Measurements from ENCODE around the gene FLYWCH1. TPM values are rescaled to one million over a fixed set of nuclear protein-coding genes. Genes with fewer than 3 reads are reported as not detected.

Gene FLYWCH1
- total and polyA plus RNA-seq, 9 of the 15 experiments (the other 6 are each of a cell fraction or from before 2014, with no cell fraction given) = 0.18 to 33.6 (median 11.3) TPM

DNA sequence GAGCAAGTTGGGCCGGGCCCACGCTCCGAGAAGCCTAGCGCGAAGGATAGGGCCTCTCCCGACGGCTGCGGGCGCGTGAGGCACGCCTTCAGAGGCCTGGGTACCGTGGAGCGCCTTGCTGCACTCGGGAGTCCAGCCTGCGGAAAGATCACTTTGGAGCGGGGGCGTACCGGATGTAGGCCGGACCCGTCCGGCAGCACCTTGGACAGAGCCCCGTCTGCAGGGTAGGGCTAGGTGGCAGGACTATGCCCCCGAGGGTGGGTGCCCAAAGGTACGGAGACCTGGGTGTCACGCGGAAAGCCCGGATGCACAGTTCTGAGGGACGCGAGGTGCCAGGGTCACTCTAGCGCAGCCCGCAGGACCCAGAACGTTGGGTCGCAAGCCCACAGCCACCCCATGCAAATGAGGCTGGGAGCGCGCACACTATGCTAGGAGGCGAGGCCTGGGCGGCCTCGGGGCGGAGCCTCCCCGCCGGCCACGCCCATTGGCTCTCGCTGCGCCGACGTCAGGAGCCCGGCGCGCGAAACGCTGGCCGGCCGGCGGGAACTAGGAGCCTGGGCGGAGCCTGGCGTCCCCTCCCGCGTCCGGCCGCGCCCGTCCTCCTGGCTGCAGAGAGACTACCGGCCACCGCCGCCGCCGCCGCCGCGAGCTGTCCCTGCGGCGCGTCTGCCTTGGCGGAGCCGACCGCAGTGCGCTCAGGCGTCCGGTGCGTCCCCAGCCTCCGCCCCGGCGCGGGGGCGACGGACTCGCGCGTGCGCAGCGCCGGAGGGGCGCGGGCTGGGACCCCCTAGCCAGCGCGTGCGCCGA, 57.2 kb downstream of the FLYWCH1 start, which contains the start of gene PAQR4 (continued):
- TF ChIP-seq, protein P1, sequence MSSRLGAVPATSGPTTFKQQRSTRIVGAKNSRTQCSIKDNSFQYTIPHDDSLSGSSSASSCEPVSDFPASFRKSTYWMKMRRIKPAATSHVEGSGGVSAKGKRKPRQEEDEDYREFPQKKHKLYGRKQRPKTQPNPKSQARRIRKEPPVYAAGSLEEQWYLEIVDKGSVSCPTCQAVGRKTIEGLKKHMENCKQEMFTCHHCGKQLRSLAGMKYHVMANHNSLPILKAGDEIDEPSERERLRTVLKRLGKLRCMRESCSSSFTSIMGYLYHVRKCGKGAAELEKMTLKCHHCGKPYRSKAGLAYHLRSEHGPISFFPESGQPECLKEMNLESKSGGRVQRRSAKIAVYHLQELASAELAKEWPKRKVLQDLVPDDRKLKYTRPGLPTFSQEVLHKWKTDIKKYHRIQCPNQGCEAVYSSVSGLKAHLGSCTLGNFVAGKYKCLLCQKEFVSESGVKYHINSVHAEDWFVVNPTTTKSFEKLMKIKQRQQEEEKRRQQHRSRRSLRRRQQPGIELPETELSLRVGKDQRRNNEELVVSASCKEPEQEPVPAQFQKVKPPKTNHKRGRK (tag; IDR thresholded peaks at IDR 0.05) = no peak
- no peak for TF ChIP-seq ZZZ3 (IDR thresholded peaks at IDR 0.05)
- TF ChIP-seq, protein P2, sequence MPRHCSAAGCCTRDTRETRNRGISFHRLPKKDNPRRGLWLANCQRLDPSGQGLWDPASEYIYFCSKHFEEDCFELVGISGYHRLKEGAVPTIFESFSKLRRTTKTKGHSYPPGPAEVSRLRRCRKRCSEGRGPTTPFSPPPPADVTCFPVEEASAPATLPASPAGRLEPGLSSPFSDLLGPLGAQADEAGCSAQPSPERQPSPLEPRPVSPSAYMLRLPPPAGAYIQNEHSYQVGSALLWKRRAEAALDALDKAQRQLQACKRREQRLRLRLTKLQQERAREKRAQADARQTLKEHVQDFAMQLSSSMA (CRISPR knock-in tag; IDR thresholded peaks at IDR 0.05) = no peak
- TF ChIP-seq HNRNPH1 (optimal IDR thresholded peaks at IDR 0.05; ENCODE audit: low read depth, low read length) = no peak
- TF ChIP-seq TGIF2 (CRISPR knock-in tag; IDR thresholded peaks at IDR 0.05) = peak; percentile 96; the same call in 1 of the 2 replicates
- TF ChIP-seq WHSC1 (IDR thresholded peaks at IDR 0.05; ENCODE audit: low read length) = no peak
- TF ChIP-seq GABPB2 (CRISPR knock-in tag; conservative IDR thresholded peaks at IDR 0.05) = no peak
- no peak for TF ChIP-seq ZNF436 (CRISPR knock-in tag; IDR thresholded peaks at IDR 0.05)
- peak; percentile 61 for TF ChIP-seq CREM (IDR thresholded peaks at IDR 0.05; ENCODE audit: low read depth)
- TF ChIP-seq RNF2 (IDR thresholded peaks at IDR 0.05) = peak; percentile 56; the same call in 1 of the 2 replicates
- no peak for TF ChIP-seq YBX1 (IDR thresholded peaks at IDR 0.05)
- peak; percentile 57; the same call in 1 of the 2 replicates for TF ChIP-seq SUPT5H (IDR thresholded peaks at IDR 0.05)
- TF ChIP-seq JUN (IDR thresholded peaks at IDR 0.05; ENCODE audit: borderline replicate concordance, low read depth, low read length) = no peak
- no peak for TF ChIP-seq JUN (CRISPR knock-in tag; IDR thresholded peaks at IDR 0.05; ENCODE audit: borderline replicate concordance)
- peak; percentile 52; the same call in 1 of the 2 replicates for TF ChIP-seq NR3C1 (CRISPR knock-in tag; IDR thresholded peaks at IDR 0.05)
- no peak for TF ChIP-seq SMAD1 (IDR thresholded peaks at IDR 0.05; ENCODE audit: low read depth, low read length, partially characterized antibody)
- peak; percentile 95 for TF ChIP-seq SP1 (CRISPR knock-in tag; IDR thresholded peaks at IDR 0.05)
- TF ChIP-seq, protein P3, sequence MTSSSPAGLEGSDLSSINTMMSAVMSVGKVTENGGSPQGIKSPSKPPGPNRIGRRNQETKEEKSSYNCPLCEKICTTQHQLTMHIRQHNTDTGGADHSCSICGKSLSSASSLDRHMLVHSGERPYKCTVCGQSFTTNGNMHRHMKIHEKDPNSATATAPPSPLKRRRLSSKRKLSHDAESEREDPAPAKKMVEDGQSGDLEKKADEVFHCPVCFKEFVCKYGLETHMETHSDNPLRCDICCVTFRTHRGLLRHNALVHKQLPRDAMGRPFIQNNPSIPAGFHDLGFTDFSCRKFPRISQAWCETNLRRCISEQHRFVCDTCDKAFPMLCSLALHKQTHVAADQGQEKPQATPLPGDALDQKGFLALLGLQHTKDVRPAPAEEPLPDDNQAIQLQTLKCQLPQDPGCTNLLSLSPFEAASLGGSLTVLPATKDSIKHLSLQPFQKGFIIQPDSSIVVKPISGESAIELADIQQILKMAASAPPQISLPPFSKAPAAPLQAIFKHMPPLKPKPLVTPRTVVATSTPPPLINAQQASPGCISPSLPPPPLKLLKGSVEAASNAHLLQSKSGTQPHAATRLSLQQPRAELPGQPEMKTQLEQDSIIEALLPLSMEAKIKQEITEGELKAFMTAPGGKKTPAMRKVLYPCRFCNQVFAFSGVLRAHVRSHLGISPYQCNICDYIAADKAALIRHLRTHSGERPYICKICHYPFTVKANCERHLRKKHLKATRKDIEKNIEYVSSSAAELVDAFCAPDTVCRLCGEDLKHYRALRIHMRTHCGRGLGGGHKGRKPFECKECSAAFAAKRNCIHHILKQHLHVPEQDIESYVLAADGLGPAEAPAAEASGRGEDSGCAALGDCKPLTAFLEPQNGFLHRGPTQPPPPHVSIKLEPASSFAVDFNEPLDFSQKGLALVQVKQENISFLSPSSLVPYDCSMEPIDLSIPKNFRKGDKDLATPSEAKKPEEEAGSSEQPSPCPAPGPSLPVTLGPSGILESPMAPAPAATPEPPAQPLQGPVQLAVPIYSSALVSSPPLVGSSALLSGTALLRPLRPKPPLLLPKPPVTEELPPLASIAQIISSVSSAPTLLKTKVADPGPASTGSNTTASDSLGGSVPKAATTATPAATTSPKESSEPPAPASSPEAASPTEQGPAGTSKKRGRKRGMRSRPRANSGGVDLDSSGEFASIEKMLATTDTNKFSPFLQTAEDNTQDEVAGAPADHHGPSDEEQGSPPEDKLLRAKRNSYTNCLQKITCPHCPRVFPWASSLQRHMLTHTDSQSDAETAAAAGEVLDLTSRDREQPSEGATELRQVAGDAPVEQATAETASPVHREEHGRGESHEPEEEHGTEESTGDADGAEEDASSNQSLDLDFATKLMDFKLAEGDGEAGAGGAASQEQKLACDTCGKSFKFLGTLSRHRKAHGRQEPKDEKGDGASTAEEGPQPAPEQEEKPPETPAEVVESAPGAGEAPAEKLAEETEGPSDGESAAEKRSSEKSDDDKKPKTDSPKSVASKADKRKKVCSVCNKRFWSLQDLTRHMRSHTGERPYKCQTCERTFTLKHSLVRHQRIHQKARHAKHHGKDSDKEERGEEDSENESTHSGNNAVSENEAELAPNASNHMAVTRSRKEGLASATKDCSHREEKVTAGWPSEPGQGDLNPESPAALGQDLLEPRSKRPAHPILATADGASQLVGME (CRISPR knock-in tag; IDR thresholded peaks at IDR 0.05) = no peak
- TF ChIP-seq STAT5A (IDR thresholded peaks at IDR 0.05; ENCODE audit: borderline replicate concordance, low read length) = no peak
- no peak for TF ChIP-seq ZNF124 (CRISPR knock-in tag; IDR thresholded peaks at IDR 0.05)
- peak; percentile 64; the same call in 1 of the 2 replicates for TF ChIP-seq MYC (IDR thresholded peaks at IDR 0.05; ENCODE audit: low read depth, low read length)
- TF ChIP-seq MYC (CRISPR knock-in tag; IDR thresholded peaks at IDR 0.05; ENCODE audit: borderline replicate concordance, low read depth) = no peak
- no peak for TF ChIP-seq NR2C1 (IDR thresholded peaks at IDR 0.05)
- no peak for TF ChIP-seq NR2C1 (tag; IDR thresholded peaks at IDR 0.05)

Measured in K562 (cell line).